Activated CD8-positive, alpha-beta memory T cell treated with anti-CD3 and anti-CD28 coated beads for 24 hours (primary cell): ENCODE results near the gene ZNF431.
"Not testable (repeated sequence)": the region's sequence is repeated elsewhere in the genome, so short reads cannot be mapped to it uniquely, and the experiment has no call there.

Experiments used
- DNase-seq: peaks from one replicate; pipeline ENCODE4 v3.0.0-alpha.2; 2020

The ZNF431 gene

DNA sequence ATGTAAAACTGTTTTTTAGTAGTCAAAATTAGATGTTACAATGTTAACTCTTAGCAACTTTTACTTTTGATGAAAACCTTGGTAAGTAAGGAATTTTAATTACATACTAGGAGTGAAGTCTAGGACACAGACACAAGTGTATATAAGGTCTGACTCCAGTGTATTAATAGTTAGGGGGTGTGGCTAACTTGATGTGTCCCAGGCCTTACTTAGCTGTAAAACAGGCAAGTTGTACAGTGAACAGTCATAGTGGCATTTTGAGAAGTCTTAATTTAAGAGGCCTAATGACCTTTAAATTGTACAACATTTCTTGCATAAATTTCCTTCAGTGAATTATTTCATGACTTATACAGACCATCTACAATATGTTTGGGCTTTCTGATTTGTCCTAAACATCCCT is 6.8 kb downstream of the ZNF431 start:
- no peak for DNase-seq

DNA sequence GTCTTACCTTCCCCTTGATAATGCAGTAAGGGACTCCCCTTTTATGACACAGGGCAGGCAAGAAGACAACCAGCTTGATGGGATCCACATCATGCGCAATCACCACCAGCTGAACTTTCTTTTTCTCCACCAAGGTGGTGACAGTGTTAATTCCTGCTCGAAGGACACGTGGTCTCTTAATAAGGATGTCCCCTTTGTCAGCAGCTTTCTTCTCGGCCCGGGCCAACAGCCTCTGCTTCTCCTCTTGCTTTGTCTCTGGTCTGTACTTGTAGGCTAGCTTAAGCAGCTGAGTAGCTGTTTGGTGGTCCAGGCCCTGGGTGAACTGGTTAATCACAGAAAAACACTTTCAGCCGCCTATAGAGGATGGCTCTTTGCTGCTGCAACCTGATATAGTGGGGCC is 8.0 kb downstream of the ZNF431 start:
- DNase-seq, result no peak

DNA sequence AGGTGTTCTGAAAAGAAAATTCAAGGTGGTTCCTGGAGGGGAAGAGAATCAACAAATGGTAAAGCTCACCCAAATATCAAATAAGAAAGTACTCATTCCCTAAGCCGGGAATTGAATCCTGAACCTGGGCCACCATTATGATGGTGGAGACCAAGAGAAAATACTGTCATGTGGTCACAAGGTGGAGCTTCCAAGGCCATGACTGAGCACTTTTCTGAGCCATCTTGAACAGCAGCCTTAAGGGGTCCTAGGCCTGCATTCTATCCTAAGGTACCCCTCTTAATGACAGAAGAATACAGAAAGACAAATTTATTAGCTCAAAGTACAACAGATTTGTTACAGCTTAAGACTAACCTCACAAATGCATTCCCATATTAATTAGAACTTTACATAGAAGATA is 9.6 kb downstream of the ZNF431 start:
- no peak for DNase-seq

DNA sequence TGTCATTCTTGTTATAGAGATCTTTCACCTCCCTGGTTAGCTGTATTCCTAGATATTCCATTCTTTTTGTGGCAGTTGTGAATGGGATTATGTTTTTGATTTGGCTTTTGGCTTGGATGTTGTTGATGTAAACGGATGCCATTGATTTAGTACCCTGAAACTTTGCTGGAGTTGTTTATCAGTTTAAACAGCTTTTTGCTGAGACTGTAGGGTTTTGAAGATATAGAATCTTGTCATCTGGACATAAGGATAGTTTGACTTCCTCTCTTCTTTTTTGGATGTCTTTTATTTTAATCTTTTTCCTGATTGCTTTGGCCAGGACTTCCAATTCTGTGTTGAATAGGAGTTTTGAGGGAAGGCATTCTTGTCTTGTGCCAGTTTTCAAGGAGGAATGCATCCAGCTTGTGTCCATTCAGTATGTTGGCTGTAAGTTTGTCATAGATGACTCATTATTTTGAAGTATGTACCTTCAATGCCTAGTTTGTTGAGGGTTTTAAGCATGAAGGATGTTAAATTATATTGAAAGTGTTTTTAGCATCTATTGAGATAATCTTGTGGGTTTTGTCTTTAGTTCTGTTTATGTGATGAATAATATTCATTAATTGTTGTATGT is 16.8 kb downstream of the ZNF431 start:
- DNase-seq, result no peak

DNA sequence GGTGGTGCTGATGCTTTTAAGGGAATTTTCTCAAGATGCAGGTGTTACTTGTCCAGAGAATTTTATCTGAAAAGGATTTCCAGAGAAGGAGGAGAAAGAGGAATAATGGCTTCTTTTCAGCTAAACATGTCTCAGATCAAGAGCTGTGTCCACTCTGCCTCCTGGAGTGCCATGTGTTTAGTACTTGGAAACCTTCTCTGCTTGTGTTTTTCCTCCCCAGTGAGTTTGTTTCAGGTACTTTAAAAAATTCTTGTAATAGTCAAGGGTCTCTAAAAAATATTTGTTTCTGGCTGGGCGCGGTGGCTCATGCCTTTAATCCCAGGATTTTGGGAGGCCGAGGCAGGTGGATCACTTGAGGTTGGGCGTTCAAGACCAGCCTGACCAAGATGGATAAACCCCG is 22.7 kb downstream of the ZNF431 start:
- no peak for DNase-seq

DNA sequence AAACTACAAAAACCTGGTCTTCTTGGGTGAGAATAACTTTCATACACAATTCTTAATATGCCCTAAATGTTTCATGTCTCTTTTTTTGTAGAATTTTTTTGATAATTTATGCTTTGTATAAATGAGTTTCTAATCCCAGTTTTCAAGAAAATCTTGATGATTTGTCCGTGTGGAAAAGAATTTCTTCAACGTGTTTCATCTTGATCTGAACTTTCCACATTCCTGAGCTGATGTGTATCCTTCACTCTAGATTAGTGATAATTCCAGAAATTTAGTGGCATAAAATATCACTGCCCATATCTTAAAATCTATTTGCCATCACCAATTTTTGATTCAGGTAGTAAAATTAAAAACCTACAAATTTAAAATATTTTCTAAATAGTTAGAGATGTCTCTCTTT is 24.6 kb downstream of the ZNF431 start:
- no peak for DNase-seq

DNA sequence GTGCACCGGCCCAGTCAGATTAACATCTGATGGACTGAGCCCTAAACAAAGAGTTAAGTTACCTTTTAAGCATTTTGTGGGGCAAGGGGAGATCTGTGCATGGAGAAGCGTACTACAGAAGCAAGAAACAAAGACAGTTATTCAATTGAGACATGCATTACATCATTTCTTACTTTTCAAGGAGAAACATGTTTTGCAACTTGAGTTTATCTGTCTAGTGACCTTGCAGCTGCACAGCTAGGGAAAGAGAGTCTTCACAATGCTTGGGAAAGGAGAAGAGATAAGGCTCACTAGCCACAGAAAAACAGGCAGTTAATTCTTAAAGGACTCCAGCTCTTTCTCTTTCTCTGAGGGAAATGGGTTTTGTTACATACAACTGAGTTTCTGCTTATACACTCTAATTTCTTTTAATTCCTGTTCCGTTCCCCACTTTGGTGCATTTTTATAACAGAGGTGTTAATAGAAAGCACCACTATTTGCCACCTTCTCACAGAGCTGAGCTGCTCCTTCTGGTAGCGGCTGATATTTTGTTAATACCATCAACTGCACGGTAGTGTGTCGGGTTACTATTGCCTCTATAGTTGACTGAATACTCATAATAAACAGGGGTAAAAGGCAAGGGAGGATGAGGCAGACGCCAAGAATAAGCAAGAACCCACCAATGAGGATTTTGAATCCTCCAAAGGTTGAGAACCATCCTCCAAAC is 55.9 kb downstream of the ZNF431 start:
- DNase-seq, result no peak

DNA sequence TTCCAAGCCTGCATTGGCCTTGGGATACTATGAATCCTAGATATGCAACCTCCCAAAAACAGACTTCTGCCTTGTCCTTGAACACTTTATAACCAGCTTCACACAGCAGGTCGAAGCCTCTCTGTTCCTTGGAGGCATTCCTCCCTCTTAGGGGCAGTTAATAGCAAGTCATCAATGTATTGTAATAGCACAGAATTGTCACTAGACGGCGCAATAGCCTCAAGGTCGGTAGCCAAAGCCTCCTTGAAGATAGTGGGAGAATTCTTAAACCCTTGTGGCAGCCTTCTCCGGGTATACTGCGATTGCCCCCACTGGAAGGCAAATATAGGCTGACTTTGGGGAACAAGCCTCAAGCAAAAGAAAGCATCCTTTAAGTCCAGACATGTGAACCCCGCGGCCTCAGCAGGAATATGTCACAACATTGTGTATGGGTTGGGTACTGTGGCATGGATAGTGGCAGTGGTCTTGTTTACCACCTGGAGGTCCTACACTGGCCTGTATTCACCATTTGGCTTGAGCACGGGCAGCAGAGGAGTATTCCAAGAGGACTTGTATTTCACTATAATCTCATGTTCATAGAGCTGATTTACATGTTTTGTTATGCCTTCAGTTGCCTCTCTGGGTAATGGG is 61.1 kb downstream of the ZNF431 start:
- DNase-seq, result no peak

DNA sequence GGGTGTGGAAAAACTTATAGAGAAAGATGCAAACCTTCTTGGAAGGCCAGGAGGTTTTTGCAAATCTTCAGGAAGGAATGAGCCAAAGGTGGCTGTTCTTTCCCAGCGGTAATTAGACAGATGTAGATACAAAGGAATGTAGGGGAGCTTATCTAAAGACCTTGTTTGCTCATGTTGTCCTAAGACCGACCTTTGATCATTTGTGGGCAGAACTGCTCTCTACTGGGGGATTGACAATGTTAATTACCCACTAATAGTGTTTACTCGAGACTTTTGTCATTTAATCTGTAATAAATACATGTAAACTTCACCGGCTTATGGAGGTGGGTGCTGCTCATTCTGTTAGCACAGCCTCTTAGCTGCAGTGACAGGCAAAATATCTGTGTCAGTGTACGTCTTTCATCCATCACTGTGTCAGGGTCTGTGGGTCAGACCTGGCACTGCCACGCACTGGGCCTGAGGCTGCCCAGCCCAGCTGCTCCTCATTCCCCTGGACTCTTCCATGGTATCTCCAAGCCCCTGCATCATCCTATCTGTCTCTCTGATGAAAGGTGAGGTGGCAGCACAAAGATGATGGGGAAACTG is 68.3 kb downstream of the ZNF431 start:
- DNase-seq, result no peak

DNA sequence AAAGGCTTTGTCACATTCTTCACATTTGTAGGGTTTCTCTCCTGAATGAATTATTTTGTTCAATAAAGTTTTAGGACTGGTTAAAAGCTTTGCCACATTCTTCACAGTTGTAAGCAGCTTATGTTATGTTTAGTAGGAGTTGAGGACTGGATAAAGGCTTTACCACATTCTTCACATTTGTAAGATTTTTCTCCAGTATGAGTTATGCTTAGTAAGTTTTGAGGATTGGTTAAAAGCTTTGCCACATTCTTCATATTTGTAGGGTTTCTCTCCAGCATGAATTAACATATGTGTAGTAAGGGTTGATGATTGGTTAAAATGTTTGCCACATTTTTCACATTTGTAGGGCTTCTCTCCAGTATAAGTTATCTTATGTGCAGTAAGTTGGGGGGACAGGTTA is 79.9 kb downstream of the ZNF431 start:
- DNase-seq, result no peak

DNA sequence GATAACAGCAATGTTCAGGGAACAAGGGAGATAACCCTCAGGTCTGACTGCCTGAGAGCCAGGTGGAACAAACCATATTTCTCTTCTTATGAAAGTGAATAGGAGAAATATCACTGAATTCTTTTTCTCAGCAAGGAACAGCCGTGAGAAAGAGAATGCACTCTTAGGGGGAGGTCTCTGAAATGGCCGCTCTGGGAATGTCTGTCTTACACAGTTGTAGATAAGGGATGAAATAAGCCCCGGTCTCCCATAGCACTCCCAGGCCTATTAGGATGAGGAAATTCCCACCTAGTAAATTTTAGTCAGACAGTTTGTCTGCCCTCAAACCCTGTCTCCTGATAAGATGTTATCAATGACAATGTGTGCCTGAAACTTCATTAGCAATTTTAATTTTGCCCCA is 88.1 kb downstream of the ZNF431 start:
- DNase-seq, result not testable (repeated sequence)

DNA sequence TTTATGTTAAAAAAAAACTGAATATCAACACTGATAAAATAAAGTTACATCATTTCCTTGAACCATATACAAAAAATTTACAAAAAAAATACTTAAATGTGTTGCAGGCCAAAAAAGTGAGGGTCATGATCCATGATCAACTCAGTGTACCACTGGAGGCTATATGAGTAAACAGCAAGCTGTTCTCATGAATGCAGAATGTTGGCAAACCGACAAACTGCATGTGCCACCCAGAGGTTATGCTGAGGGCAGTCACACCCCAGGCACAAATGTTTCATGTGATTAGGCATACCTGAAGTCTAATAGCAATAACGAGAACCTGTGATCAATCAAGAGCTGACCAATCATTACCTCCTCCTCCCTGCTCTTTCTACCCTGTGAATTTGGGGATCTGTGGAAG is 91.9 kb downstream of the ZNF431 start:
- no peak for DNase-seq

DNA sequence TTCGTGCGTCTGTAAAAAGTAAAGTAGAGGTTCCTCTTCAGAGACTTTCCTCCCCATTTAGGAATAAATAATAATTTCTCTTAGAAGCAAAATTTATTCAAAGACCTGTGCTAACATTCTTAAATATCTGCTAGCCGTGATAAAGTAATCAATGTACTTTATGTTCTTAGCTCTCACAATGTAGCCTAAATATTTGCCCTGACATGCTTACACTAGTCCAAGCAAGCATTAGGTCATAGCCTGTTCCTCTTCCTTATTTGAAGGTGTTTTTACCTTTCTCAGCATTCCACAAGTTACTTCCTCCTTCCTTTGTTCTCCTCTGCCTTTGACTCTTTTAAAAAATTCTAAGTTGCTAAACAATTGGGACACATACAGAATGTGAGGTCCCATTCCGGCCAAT is 94.9 kb downstream of the ZNF431 start:
- not testable (repeated sequence) for DNase-seq

DNA sequence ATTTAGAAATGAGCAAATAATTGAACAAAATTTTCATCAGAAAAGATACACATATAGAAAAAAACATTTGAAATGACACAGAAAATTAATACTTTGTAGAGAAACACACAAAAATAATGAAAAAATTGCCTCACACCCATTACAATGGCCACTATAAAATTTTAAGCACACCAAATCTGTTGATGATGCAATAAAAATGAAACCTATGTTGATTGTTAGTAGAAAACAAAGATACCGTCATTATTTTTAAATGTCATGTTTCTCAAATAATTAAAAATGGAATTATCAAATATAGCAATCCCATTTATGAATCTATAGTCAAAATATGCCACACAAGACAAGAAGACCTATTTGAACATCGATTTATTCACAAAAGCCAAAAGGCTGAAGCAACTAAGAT is 96.8 kb downstream of the ZNF431 start:
- DNase-seq, result no peak
